H1 (cell line): ENCODE data around the gene SHCBP1L. TPM values are rescaled to one million over a fixed set of nuclear protein-coding genes. Genes with fewer than 3 reads are reported as not detected.

ENCODE experiments used
- CTCF ChIA-PET: fragments of 300-600 bp; sonication (Branson Sonifier 250); formaldehyde crosslinking; loops from one replicate; lab custom pipeline; 2021; ENCODE audit not compliant: partially characterized antibody; lab: Charles Lee
- POLR2A ChIA-PET: fragments of 300-600 bp; sonication (Branson Sonifier 250); formaldehyde crosslinking; loops from one replicate; lab custom pipeline; 2021; ENCODE audit warnings: inconsistent platforms; ENCODE audit not compliant: partially characterized antibody; lab: Charles Lee
- DNase-seq, 2 experiments: peaks; one replicate each; pipeline versions ENCODE4 v3.0.0 to v3.0.0-alpha.2; 2010 to 2022; ENCODE audit warnings: low spot score in 2 of 2, low read depth in 1 of 2, mixed read lengths in 1 of 2
- FAIRE-seq: peaks from 2 replicates; lab custom pipeline; 2011; peaks lifted over from hg19 to GRCh38; lab: Jason Lieb, UNC
- H2AFZ ChIP-seq: 2 replicates; pipeline ENCODE4 v1.8.1; 2012; ENCODE audit warnings: low read length, inconsistent platforms
- H2AK5ac ChIP-seq: 2 replicates; pipeline ENCODE4 v1.6.1; 2013; ENCODE audit warnings: low read depth, low read length
- H2BK120ac ChIP-seq: replicated peaks from 2 replicates; pipeline ENCODE3; 2013; ENCODE audit warnings: low read depth, low read length, inconsistent platforms
- H2BK12ac ChIP-seq: 2 replicates; pipeline ENCODE4 v1.6.1; 2013; ENCODE audit warnings: low read depth, low read length
- H2BK15ac ChIP-seq: 2 replicates; pipeline ENCODE4 v1.6.1; 2013; ENCODE audit warnings: low read length
- H2BK20ac ChIP-seq: 2 replicates; pipeline ENCODE4 v1.6.1; 2013; ENCODE audit warnings: low read length
- H2BK5ac ChIP-seq: 2 replicates; pipeline ENCODE4 v1.6.1; 2013; ENCODE audit warnings: low read depth, low read length
- H3K14ac ChIP-seq: 2 replicates; pipeline ENCODE4 v1.6.1; 2013; ENCODE audit warnings: inconsistent platforms; ENCODE audit not compliant: insufficient read length
- H3K18ac ChIP-seq: 2 replicates; pipeline ENCODE4 v1.6.1; 2013; ENCODE audit warnings: low read length; ENCODE audit errors: extremely low read depth
- H3K23ac ChIP-seq: 2 replicates; pipeline ENCODE4 v1.6.1; 2013; ENCODE audit warnings: inconsistent platforms; ENCODE audit not compliant: insufficient read length
- H3K23me2 ChIP-seq: 2 replicates; pipeline ENCODE4 v1.6.1; 2013; ENCODE audit warnings: low read depth, low read length
- H3K27ac ChIP-seq: 2 replicates; pipeline ENCODE4 v1.6.1; 2011; ENCODE audit warnings: low read depth, low read length, inconsistent platforms
- H3K27me3 ChIP-seq, 4 experiments: replicated peaks in 1 of 4; 1 replicate in 1 of 4; 2 replicates in 3 of 4; pipeline versions ENCODE4 v1.6.1 to v1.8.1; 2011 to 2013; ENCODE audit warnings: low read length in 3 of 4, mild to moderate bottlenecking in 3 of 4, inconsistent platforms in 2 of 4, mixed read lengths in 2 of 4, moderate library complexity in 1 of 4; ENCODE audit not compliant: control insufficient read depth in 3 of 4, insufficient read depth in 3 of 4; ENCODE audit errors: extremely low read depth in 1 of 4
- H3K36me3 ChIP-seq, 4 experiments: 2 replicates each; pipeline versions ENCODE4 v1.6.1 to v1.8.1; 2011 to 2013; ENCODE audit warnings: mild to moderate bottlenecking in 4 of 4, low read length in 3 of 4, moderate library complexity in 2 of 4, control low read depth in 1 of 4, inconsistent platforms in 1 of 4; ENCODE audit not compliant: insufficient read depth in 4 of 4, control insufficient read depth in 2 of 4
- H3K4ac ChIP-seq: replicated peaks from 2 replicates; pipeline ENCODE3; 2013; ENCODE audit warnings: low read length, low read depth, mixed read lengths, inconsistent platforms; ENCODE audit not compliant: insufficient read length
- H3K4me1 ChIP-seq, 4 experiments: replicated peaks in 1 of 4; 1 replicate in 1 of 4; 2 replicates in 3 of 4; pipeline versions ENCODE4 v1.6.1 to v1.8.1; 2011 to 2013; ENCODE audit warnings: low read length in 3 of 4, inconsistent platforms in 2 of 4, mixed read lengths in 1 of 4; ENCODE audit not compliant: insufficient read depth in 4 of 4, control insufficient read depth in 3 of 4
- H3K4me2 ChIP-seq, 2 experiments: 2 replicates each; pipeline versions ENCODE4 v1.6.1 to v1.8.1; 2011 to 2013; ENCODE audit warnings: low read depth in 2 of 2, low read length in 2 of 2, control low read depth in 1 of 2, inconsistent platforms in 1 of 2, mild to moderate bottlenecking in 1 of 2; ENCODE audit not compliant: insufficient read depth in 1 of 2
- H3K4me3 ChIP-seq, 4 experiments: fragments of 200-600, 300-600 bp in 1 of 4; sonication (generic), shearing (Covaris generic), sonication (Bioruptor Twin) in 1 of 4; 2 replicates each; pipeline versions ENCODE4 v1.5.1 to v1.8.1; 2011 to 2016; ENCODE audit warnings: low read length in 4 of 4, low read depth in 3 of 4, control low read depth in 2 of 4, inconsistent platforms in 2 of 4, mild to moderate bottlenecking in 2 of 4, mixed read lengths in 1 of 4, moderate library complexity in 1 of 4; ENCODE audit not compliant: insufficient read depth in 2 of 4; ENCODE audit errors: extremely low read depth in 1 of 4
- H3K56ac ChIP-seq: replicated peaks from 2 replicates; pipeline ENCODE3; 2013; ENCODE audit warnings: low read depth, mild to moderate bottlenecking, mixed read lengths, low read length, inconsistent platforms; ENCODE audit not compliant: insufficient read length
- H3K79me1 ChIP-seq: 2 replicates; pipeline ENCODE4 v1.6.1; 2013; ENCODE audit warnings: low read depth, low read length, control low read depth
- H3K79me2 ChIP-seq, 2 experiments: 2 replicates each; pipeline versions ENCODE4 v1.6.1 to v1.8.1; 2012 to 2013; ENCODE audit warnings: low read length in 2 of 2, mild to moderate bottlenecking in 2 of 2, inconsistent platforms in 1 of 2; ENCODE audit not compliant: insufficient read depth in 2 of 2, control insufficient read depth in 1 of 2
- H3K9ac ChIP-seq, 4 experiments: replicated peaks in 1 of 4; 1 replicate in 1 of 4; 2 replicates in 3 of 4; pipeline versions ENCODE4 v1.6.1 to v1.8.1; 2011 to 2013; ENCODE audit warnings: low read depth in 3 of 4, low read length in 3 of 4, control low read depth in 2 of 4, mild to moderate bottlenecking in 2 of 4, moderate library complexity in 2 of 4, inconsistent platforms in 1 of 4; ENCODE audit errors: extremely low read depth in 1 of 4
- H3K9me3 ChIP-seq, 2 experiments: 2 replicates each; pipeline versions ENCODE4 v1.6.1 to v1.8.1; 2012 to 2013; ENCODE audit warnings: mild to moderate bottlenecking in 2 of 2, moderate library complexity in 2 of 2, control low read depth in 1 of 2, inconsistent platforms in 1 of 2, low read depth in 1 of 2, low read length in 1 of 2, mixed read lengths in 1 of 2; ENCODE audit not compliant: insufficient read depth in 2 of 2
- H4K20me1 ChIP-seq, 2 experiments: replicated peaks in 1 of 2; 2 replicates each; pipeline versions ENCODE3 to v1.8.1; 2011 to 2013; ENCODE audit warnings: inconsistent platforms in 2 of 2, low read length in 2 of 2, mild to moderate bottlenecking in 1 of 2; ENCODE audit not compliant: insufficient read depth in 2 of 2, control insufficient read depth in 1 of 2
- H4K5ac ChIP-seq: 2 replicates; pipeline ENCODE4 v1.6.1; 2013; ENCODE audit warnings: low read length, low read depth, mixed read lengths, inconsistent platforms; ENCODE audit not compliant: insufficient read length
- H4K8ac ChIP-seq: 2 replicates; pipeline ENCODE4 v1.8.0; 2013; ENCODE audit warnings: mild to moderate bottlenecking, moderate library complexity, low read length, inconsistent platforms; ENCODE audit not compliant: insufficient read depth; ENCODE audit errors: extremely low read depth
- H4K91ac ChIP-seq: replicated peaks from 2 replicates; pipeline ENCODE3; 2013; ENCODE audit warnings: low read length, mixed read lengths, inconsistent platforms; ENCODE audit not compliant: insufficient read length
- ASH2L ChIP-seq: fragments of 200-600, 300-600 bp; sonication (generic); IDR thresholded peaks from one replicate; pipeline ENCODE4 v1.7.1; 2017; ENCODE audit warnings: low read length
- HDAC6 ChIP-seq: IDR thresholded peaks from one replicate; pipeline ENCODE4 v1.7.1; 2012; ENCODE audit warnings: low read depth, mild to moderate bottlenecking, inconsistent platforms, low read length, moderate library complexity
- KDM4A ChIP-seq: IDR thresholded peaks from one replicate; pipeline ENCODE4 v1.7.1; 2012; ENCODE audit warnings: low read depth, mild to moderate bottlenecking, moderate library complexity, low read length, inconsistent platforms; ENCODE audit not compliant: severe bottlenecking
- MAFK ChIP-seq: IDR thresholded peaks from 2 replicates; pipeline ENCODE4 v1.6.1; 2012; ENCODE audit warnings: low read depth, mild to moderate bottlenecking, improper control_type of control experiment, low read length
- NRF1 ChIP-seq: IDR thresholded peaks from 2 replicates; pipeline ENCODE4 v1.6.1; 2011; ENCODE audit warnings: mild to moderate bottlenecking, low read depth, low read length, improper control_type of control experiment
- POLR2A ChIP-seq, 2 experiments: IDR thresholded peaks; 1 replicate in 1 of 2; 2 replicates in 1 of 2; pipeline ENCODE4 v1.6.1; 2011; ENCODE audit warnings: low read depth in 2 of 2, low read length in 2 of 2, mild to moderate bottlenecking in 2 of 2; ENCODE audit errors: control extremely low read depth in 1 of 2
- SIX5 ChIP-seq: IDR thresholded peaks from 2 replicates; pipeline ENCODE4 v1.6.1; 2011; ENCODE audit warnings: mild to moderate bottlenecking, low read depth, low read length
- TBP ChIP-seq: IDR thresholded peaks from 2 replicates; pipeline ENCODE4 v1.6.1; 2011; ENCODE audit warnings: low read depth, low read length, improper control_type of control experiment
- WGBS, 2 experiments: shearing (Covaris generic) in 1 of 2; methylation state at CpG; one replicate each; pipeline versions ENCODE4 v1.1.6 to v1.1.7; 2013 to 2015; ENCODE audit warnings: low lambda C conversion rate in 2 of 2, mixed read lengths in 2 of 2, inconsistent platforms in 1 of 2, low coverage in 1 of 2, missing lambda C conversion rate in 1 of 2; ENCODE audit not compliant: insufficient replicate concordance in 2 of 2, insufficient coverage in 1 of 2, insufficient read length in 1 of 2; ENCODE audit errors: extremely low coverage in 1 of 2, missing lambda C conversion rate in 1 of 2; 5-methylcytosine and 5-hydroxymethylcytosine counted together
- polyA plus RNA-seq, 7 experiments: library from polyadenylated mRNA; depleted of rRNA in 3 of 7; stranded (reverse) in 5 of 7; unstranded in 2 of 7; fragments of >200 nt in 5 of 7; fragments of 200-250 nt in 2 of 7; gene quantifications; 1 replicate in 5 of 7; 2 replicates in 1 of 7; 4 replicates in 1 of 7; pipeline versions ENCODE4 v1.2.1 to v1.2.3, GENCODE V29; 2011 to 2013; ENCODE audit warnings: missing spikeins in 2 of 7, mixed read lengths in 2 of 7
- total RNA-seq: library from RNA; stranded (reverse); fragmentation: NEBNext Ultra II Directional; extraction: Animal tissue kit (Norgen Biotek cat#: 25700); gene quantifications from 2 replicates; pipeline ENCODE4 v1.2.1, GENCODE V29; 2021

Gene SHCBP1L
- total and polyA plus RNA-seq, 2 of the 8 experiments (the other 6 are each of a cell fraction or from before 2014, with no cell fraction given), result not detected

DNA sequence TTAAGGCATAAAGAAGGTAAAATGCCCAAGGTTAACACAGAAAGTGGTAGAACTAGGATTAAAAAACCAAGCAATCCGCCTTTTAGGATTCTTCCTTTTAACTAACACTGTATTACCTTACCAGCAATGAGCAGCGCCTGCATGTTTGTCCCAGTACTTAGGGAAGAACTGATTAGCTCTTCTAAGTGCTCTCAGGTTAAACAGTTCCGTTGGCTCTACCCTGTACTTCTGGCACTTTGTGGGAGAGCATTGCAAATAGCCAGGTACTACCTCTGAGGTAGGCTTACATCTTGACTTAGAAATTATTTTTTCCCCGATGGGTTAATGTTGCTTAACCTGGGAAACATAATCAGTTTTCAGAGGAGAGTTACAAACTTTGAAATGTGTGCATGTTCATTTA is 92.3 kb downstream of the SHCBP1L start:
- Histone ChIP-seq H3K27me3 (no peaks in the 10 kb centered on the region), H2AFZ (no peak overlapping the region), H2BK5ac (no peak overlapping the region), H3K56ac (no peak overlapping the region), H2BK120ac (no peak overlapping the region), H3K18ac (no peak overlapping the region), H3K36me3 (peaks cover 43 to 100% (median 94%) of the 10 kb centered on the region in 4 experiments), H3K9ac (no peak overlapping the region), H4K20me1 (peaks cover 2 to 4% of the 10 kb centered on the region in 2 experiments), H3K79me1 (no peaks in the 10 kb centered on the region), H2BK15ac (no peak overlapping the region), H2BK12ac (no peak overlapping the region), H4K5ac (no peak overlapping the region), H3K4me1 (no peaks in the 10 kb centered on the region), H3K23me2 (no peaks in the 10 kb centered on the region), H3K27ac (no peak overlapping the region), H4K8ac (no peak overlapping the region), H3K4ac (no peak overlapping the region), H2BK20ac (no peak overlapping the region), H3K79me2 (peaks cover 0 to 70% of the 10 kb centered on the region in 2 experiments; a peak in 3 of 4 replicates), H4K91ac (no peak overlapping the region), H3K14ac (no peak overlapping the region), H3K4me2 (no peak overlapping the region), H2AK5ac (no peak overlapping the region), H3K23ac (no peak overlapping the region), H3K4me3 (no peak overlapping the region), H3K9me3 (no peaks in the 10 kb centered on the region)
- POLR2A ChIA-PET, result interaction anchor here (0.8 to 8.2 kb wide), 8 partner anchors 9 to 29 kb away, joined by 3 to 93 read pairs (median 8); no protein-coding TSS in a partner anchor
- 95% methylated on average over 4 of the region's 4 CpGs; no CpG with 5 or more reads in 1 of the 2 experiments for whole genome bisulfite sequencing, 2 experiments
- TF ChIP-seq TBP (no peak), KDM4A (no peak), MAFK (no peak), SIX5 (no peak), NRF1 (no peak), ASH2L (no peak), POLR2A (IDR thresholded peaks at IDR 0.05; ENCODE audit: control extremely low read depth in 1 of 2, low read depth in 2 of 2, low read length in 2 of 2) (no peak), HDAC6 (no peak)
- no peak for FAIRE-seq
- no peak for DNase-seq
- CTCF ChIA-PET, result no interaction called here
